HEK293T (cell line): ENCODE results near the gene CCDC158.

Source experiments
- ARNT ChIP-seq: fragments of 450-650 bp; IDR thresholded peaks from 2 replicates; pipeline ENCODE4 v1.6.1; 2017; ENCODE audit warnings: mild to moderate bottlenecking
- BHLHE40 ChIP-seq: fragments of 450-650 bp; IDR thresholded peaks from 2 replicates; pipeline ENCODE4 v1.6.1; 2016; ENCODE audit warnings: mild to moderate bottlenecking, moderate library complexity, borderline replicate concordance
- CTBP1 ChIP-seq: fragments of 450-650 bp; IDR thresholded peaks from 2 replicates; pipeline ENCODE4 v1.6.1; 2016; ENCODE audit warnings: borderline replicate concordance
- ELF4 ChIP-seq: fragments of 450-650 bp; IDR thresholded peaks from 2 replicates; pipeline ENCODE4 v1.6.1; 2017; ENCODE audit warnings: antibody characterized with exemption
- FOXA1 ChIP-seq: fragments of 450-650 bp; IDR thresholded peaks from 2 replicates; pipeline ENCODE4 v1.6.1; 2016; ENCODE audit warnings: mild to moderate bottlenecking
- FOXM1 ChIP-seq: fragments of 450-650 bp; IDR thresholded peaks from 2 replicates; pipeline ENCODE4 v1.6.1; 2017; ENCODE audit warnings: mild to moderate bottlenecking, borderline replicate concordance
- HDGF ChIP-seq: fragments of 450-650 bp; IDR thresholded peaks from 2 replicates; pipeline ENCODE4 v1.6.1; 2017; ENCODE audit warnings: antibody characterized with exemption, borderline replicate concordance
- LEF1 ChIP-seq: fragments of 450-650 bp; IDR thresholded peaks from 2 replicates; pipeline ENCODE4 v1.6.1; 2017; ENCODE audit warnings: mild to moderate bottlenecking, borderline replicate concordance
- NFRKB ChIP-seq: fragments of 450-650 bp; IDR thresholded peaks from 2 replicates; pipeline ENCODE4 v1.6.1; 2016; ENCODE audit warnings: mild to moderate bottlenecking, moderate library complexity
- PKNOX1 ChIP-seq: fragments of 450-650 bp; IDR thresholded peaks from 2 replicates; pipeline ENCODE4 v1.6.1; 2016
- SUZ12 ChIP-seq: fragments of 450-650 bp; IDR thresholded peaks from 2 replicates; pipeline ENCODE4 v1.6.1; 2016; ENCODE audit warnings: mild to moderate bottlenecking
- ZNF384 ChIP-seq: fragments of 450-650 bp; IDR thresholded peaks from 2 replicates; pipeline ENCODE4 v1.6.1; 2016

- TF ChIP-seq ELF4 (no peak), CTBP1 (no peak), FOXM1 (no peak), ZNF384 (no peak), HDGF (no peak), SUZ12 (no peak), PKNOX1 (no peak), BHLHE40 (no peak), ARNT (no peak), FOXA1 (no peak), LEF1 (no peak), NFRKB (no peak)
Measured at GRCh38 chr4:76339364-76339763, 81.6 kb downstream of the CCDC158 start.
